ENCODE data around the gene IGSF11. TPM values are rescaled to one million over a fixed set of nuclear protein-coding genes. Genes with fewer than 3 reads are reported as not detected.

The IGSF11 gene
- total RNA-seq, 1 experiment from 2014 or later: not detected

GRCh38 chr3:118910332-118910731 lies 124.3 kb downstream of the IGSF11 start:
- Mint-ChIP-seq H3K4me1 (ENCODE audit: insufficient read depth, unreplicated experiment) (no peaks in the 10 kb centered on the region), H3K27me3 (ENCODE audit: insufficient read depth, unreplicated experiment) (peaks cover 34% of the 10 kb centered on the region), H3K36me3 (ENCODE audit: insufficient read depth, unreplicated experiment) (no peaks in the 10 kb centered on the region), H3K4me3 (ENCODE audit: unreplicated experiment) (no peak overlapping the region), H3K9me3 (ENCODE audit: unreplicated experiment) (no peaks in the 10 kb centered on the region), H3K27ac (ENCODE audit: low read depth, unreplicated experiment) (no peak overlapping the region)
- CTCF ChIA-PET: interaction anchor here (0.7 to 5.5 kb wide), 2 partner anchors 27 to 1892 kb away, joined by 3 to 52 read pairs; no protein-coding TSS in a partner anchor
- no peak for TF ChIP-seq CTCF (IDR thresholded peaks at IDR 0.05; ENCODE audit: unreplicated experiment)
- no TSS peak for BruUV-seq (replicated peaks)
- POLR2A ChIA-PET: interaction anchor here (0.7 to 0.8 kb wide), 2 partner anchors 23 to 28 kb away, joined by 3 read pairs; no protein-coding TSS in a partner anchor
- DNase-seq (ENCODE audit: unreplicated experiment): no peak
- intact Hi-C loops (cut with micrococcal nuclease): no loop called here

GRCh38 chr3:118909763-118910162 lies 124.9 kb downstream of the IGSF11 start:
- BruUV-seq (replicated peaks): no TSS peak
- H3K4me1 Mint-ChIP-seq (ENCODE audit: insufficient read depth, unreplicated experiment): no peaks in the 10 kb centered on the region
- CTCF ChIA-PET: interaction anchor here (0.7 to 5.5 kb wide), 2 partner anchors 26 to 412 kb away, joined by 3 to 52 read pairs; no protein-coding TSS in a partner anchor

GRCh38 chr3:118907909-118908308 lies 126.7 kb downstream of the IGSF11 start:
- Mint-ChIP-seq H3K9me3 (ENCODE audit: unreplicated experiment) (no peaks in the 10 kb centered on the region), H3K4me3 (ENCODE audit: unreplicated experiment) (no peak overlapping the region), H3K36me3 (ENCODE audit: insufficient read depth, unreplicated experiment) (no peaks in the 10 kb centered on the region), H3K27ac (ENCODE audit: low read depth, unreplicated experiment) (no peak overlapping the region), H3K4me1 (ENCODE audit: insufficient read depth, unreplicated experiment) (no peaks in the 10 kb centered on the region), H3K27me3 (ENCODE audit: insufficient read depth, unreplicated experiment) (peaks cover 35% of the 10 kb centered on the region)
- no TSS peak for BruUV-seq (replicated peaks)
- no peak for TF ChIP-seq CTCF (IDR thresholded peaks at IDR 0.05; ENCODE audit: unreplicated experiment)
- POLR2A ChIA-PET: interaction anchor here (0.5 kb wide), 1 partner anchor 76 kb away, joined by 3 read pairs; no protein-coding TSS in a partner anchor
- intact Hi-C loops (cut with micrococcal nuclease): no loop called here
- CTCF ChIA-PET: interaction anchor here (2.0 to 5.5 kb wide), 2 partner anchors 24 to 127 kb away, joined by 7 to 52 read pairs; partner anchors contain the start of gene IGSF11
- DNase-seq (ENCODE audit: unreplicated experiment): no peak

More at GRCh38 chr3:118909763-118910162, 124.9 kb downstream of the IGSF11 start:
- TF ChIP-seq CTCF (IDR thresholded peaks at IDR 0.05; ENCODE audit: unreplicated experiment): no peak
- peaks cover 34% of the 10 kb centered on the region for H3K27me3 Mint-ChIP-seq (ENCODE audit: insufficient read depth, unreplicated experiment)
- POLR2A ChIA-PET: interaction anchor here (0.7 to 0.8 kb wide), 2 partner anchors 23 to 29 kb away, joined by 3 read pairs; no protein-coding TSS in a partner anchor
- DNase-seq (ENCODE audit: unreplicated experiment): no peak
- H3K4me3 Mint-ChIP-seq (ENCODE audit: unreplicated experiment): no peak overlapping the region
- intact Hi-C loops (cut with micrococcal nuclease): no loop called here
- no peaks in the 10 kb centered on the region for H3K36me3 Mint-ChIP-seq (ENCODE audit: insufficient read depth, unreplicated experiment)
- no peaks in the 10 kb centered on the region for H3K9me3 Mint-ChIP-seq (ENCODE audit: unreplicated experiment)
- no peak overlapping the region for H3K27ac Mint-ChIP-seq (ENCODE audit: low read depth, unreplicated experiment)

GRCh38 chr3:118900737-118901525 lies 133.7 kb downstream of the IGSF11 start:
- H3K4me1 Mint-ChIP-seq (ENCODE audit: insufficient read depth, unreplicated experiment): no peaks in the 10 kb centered on the region
- no peak overlapping the region for H3K4me3 Mint-ChIP-seq (ENCODE audit: unreplicated experiment)
- intact Hi-C loops (cut with micrococcal nuclease): no loop called here
- no peak overlapping the region for H3K27ac Mint-ChIP-seq (ENCODE audit: low read depth, unreplicated experiment)
- ChIA-PET CTCF (interaction anchor here (0.8 to 2.6 kb wide), 2 partner anchors 16 to 19 kb away, joined by 3 to 16 read pairs; no protein-coding TSS in a partner anchor), POLR2A (no interaction called here)
- no TSS peak for BruUV-seq (replicated peaks)
- no peak for TF ChIP-seq CTCF (IDR thresholded peaks at IDR 0.05; ENCODE audit: unreplicated experiment)
- H3K27me3 Mint-ChIP-seq (ENCODE audit: insufficient read depth, unreplicated experiment): peaks cover 75% of the 10 kb centered on the region
- no peaks in the 10 kb centered on the region for H3K36me3 Mint-ChIP-seq (ENCODE audit: insufficient read depth, unreplicated experiment)
- no peak for DNase-seq (ENCODE audit: unreplicated experiment)
- H3K9me3 Mint-ChIP-seq (ENCODE audit: unreplicated experiment): no peaks in the 10 kb centered on the region

All from MCF 10A (cell line).